Right lobe of liver (tissue), 4 donors: ENCODE results near the gene FLVCR2.

Source experiments
- CTCF ChIP-seq, 4 donors: fragments of 200-600 bp in 3 of 4; fragments of 450-650 bp in 1 of 4; IDR thresholded peaks; one replicate each; pipeline versions ENCODE4 v1.5.1 to v1.8.0; 2016 to 2022; ENCODE audit warnings: antibody characterized with exemption in 4 of 4, mild to moderate bottlenecking in 2 of 4
- POLR2A ChIP-seq: fragments of 450-650 bp; IDR thresholded peaks from one replicate; pipeline ENCODE4 v1.6.1; 2017; ENCODE audit warnings: antibody characterized with exemption, mild to moderate bottlenecking
- donor health status: DM: no; HTN: no; CAD: no.
- donor health status: DM: no; HTN: no; CAD: no.
- donor health status: DM: no; HTN: yes; CAD: no.

DNA sequence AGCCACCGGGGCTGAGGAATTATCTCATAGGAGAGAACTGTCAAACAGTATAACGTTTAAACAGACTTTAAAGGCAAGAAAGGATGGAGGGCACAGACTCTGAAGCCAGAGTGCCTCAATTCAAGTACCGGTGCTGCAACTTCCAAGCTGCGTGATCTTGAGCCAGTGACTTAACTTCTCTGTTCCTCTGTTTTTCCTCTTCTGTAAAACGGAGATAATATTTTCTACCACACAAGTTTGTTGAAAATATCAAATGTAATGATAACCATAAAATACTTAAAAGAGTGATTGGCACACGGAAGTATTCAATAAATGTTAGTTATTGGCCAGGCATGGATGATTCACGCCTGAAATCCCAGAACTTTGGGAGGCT, 38.0 kb upstream of the FLVCR2 start:
- TF ChIP-seq POLR2A (no peak), CTCF (IDR thresholded peaks at IDR 0.05) (no peak)
